CD4-positive, alpha-beta T cell treated with Interleukin-2 at 100 ng/mL for 4 hours (primary cell): ENCODE data around the gene FRAS1.
"Not testable (repeated sequence)": the region's sequence is repeated elsewhere in the genome, so short reads cannot be mapped to it uniquely, and the experiment has no call there.

ENCODE experiments used
- DNase-seq: peaks from one replicate; pipeline ENCODE4 v3.0.0-alpha.2; 2020; ENCODE audit warnings: low spot score

Gene FRAS1

DNA sequence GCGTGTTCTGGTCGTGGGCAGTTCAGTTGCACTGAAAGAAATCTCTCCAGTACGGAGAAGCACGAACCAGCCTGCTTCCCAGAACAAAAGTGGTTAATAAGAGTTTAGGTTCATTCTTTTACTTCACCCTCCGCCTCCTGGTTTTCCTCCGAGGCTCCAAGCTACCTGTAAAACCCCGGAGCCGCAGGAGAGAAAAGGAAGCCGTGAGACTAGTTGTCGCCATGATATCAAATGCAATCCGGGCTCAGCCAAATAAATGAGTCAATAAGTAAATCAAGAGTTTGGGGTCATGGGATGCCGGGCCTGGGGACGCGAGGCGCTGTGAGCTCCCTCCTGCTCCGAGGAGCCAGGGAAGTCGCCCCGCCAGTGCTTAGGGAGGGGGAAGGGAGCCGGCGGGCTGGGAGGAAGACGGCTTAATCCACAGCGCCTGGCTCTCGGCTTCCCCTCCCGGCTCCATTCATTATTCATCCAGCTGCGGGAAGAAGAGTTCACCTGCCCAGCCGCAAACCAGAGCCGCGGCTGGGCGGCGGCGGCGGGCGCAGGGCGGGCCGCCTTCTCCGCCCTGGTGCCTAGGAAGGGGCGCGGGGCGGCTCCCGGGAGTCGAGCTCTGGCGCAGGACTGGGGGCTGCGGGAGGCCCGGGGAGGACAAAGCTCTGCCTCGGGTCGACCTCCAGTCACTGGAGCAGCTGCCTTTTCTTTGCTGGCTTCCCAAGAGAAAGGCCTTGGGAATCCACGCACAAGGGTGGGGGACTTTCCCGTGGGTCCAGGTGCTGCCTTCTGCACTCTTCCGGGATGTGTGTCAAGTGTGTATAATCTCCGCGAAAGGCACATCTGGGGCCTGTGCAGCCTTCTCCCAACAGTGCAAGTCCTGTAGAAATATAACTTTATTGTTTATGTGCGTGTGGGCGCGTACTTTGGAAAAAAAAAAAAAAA lies 1.7 kb downstream of the FRAS1 start:
- DNase-seq, result no peak

- DNase-seq, result no peak
These were observed 2.4 kb downstream of the FRAS1 start for GRCh38 chr4:78059524-78059889.

DNA sequence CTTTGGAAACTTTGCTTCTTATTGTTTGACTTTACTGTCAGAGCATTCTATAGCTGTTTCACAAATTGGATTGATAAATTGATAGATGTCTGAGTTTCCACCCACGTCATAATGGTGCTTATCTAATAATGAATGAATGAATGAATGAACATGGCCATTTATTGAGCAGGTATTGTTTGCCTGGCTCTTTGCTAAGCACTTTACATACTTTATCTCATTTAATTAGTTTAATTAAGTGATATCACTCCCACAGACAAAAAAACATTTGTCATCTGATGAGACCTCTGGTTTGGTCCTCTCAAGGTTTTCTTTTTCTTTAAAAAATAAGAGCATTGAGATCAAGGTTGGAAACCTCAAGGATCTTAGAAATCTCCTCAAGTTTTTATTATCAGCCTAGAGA lies 2.8 kb downstream of the FRAS1 start:
- DNase-seq, result no peak

DNA sequence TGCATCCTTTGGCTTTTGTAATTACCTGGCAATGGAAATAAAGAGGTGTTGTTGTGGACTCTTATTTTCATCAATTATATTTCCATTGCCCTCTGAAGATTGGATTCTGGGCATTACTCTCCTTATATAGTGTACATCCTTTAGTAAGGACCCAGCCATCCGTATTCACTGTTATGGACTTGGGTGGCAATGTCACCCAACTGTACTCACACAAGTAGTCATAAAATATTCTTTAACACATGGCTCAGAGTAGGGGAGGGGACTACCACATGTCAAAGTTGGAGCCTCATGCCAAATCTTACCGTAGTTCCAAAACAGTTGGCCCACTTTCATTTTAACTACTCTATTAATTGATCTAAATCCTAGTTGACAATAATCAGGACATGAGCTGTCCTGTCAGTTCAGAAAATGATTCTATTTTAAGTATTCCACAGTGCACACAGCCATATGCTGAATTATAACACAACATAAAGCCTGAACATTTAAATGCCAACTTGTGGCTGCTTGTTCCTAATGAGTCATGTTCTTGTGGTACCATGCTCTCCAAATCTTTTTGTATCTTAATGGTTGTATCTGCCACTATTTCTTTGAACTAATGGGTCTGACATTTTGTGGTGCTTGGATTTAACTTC lies 4.9 kb downstream of the FRAS1 start:
- DNase-seq, result no peak

GRCh38 chr4:78065508-78066192 lies 8.5 kb downstream of the FRAS1 start:
- DNase-seq, result no peak

DNA sequence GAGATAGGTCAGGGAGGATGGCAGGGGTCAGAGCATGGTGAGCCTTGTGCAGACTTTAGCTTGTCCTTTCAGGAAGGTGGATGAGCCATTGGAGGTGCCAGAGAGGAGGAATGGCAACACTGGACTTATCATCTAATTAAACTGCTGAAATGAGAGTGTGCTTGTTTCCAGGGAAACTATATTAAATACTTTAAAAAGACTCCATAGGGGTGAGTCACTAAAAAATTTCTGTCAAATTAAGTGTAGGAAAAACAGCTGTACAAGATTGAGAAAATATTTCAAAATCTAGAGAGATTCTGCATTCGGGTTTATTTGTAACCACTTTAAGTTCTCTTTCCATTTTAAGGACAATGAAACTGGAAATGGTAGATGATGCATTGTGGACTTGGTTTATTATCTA lies 11.4 kb downstream of the FRAS1 start:
- no peak for DNase-seq

DNA sequence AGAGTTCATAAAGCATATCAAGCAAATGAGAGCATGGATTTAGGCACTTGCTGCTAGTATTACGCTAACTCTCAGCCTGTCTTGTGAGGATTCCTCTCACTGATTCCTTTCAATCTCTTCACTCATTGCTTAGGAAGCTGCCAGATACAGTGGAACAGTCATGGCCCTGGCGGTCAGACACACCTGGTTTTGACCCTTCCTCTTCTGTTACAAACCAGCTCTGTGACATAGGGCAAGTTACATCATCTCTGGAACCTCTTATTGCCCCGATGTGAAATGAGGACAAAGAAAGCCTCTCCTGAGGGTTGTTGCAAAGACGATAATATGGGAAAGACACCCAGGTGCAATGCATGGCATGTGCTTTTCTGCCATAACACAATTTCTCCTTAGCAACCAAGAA lies 12.2 kb downstream of the FRAS1 start:
- DNase-seq, result no peak

DNA sequence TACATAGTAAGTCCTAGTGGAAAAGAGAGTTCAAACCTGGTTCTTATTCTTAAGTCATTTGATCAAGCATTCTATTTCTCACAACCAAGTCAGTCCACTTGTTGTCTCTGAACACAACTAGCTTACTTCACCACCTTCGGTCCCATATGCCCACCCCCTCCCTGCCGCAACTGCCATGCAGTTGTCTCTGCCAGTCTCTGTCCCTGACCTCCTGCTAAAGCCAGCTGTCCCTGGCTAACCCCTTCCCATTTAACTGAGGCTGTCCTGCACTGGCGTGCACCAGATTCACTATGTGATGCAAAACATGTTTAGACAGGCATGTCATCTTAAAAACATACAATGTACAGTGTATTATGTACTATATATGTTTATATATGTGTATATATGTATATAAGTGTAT lies 12.7 kb downstream of the FRAS1 start:
- DNase-seq, result no peak

DNA sequence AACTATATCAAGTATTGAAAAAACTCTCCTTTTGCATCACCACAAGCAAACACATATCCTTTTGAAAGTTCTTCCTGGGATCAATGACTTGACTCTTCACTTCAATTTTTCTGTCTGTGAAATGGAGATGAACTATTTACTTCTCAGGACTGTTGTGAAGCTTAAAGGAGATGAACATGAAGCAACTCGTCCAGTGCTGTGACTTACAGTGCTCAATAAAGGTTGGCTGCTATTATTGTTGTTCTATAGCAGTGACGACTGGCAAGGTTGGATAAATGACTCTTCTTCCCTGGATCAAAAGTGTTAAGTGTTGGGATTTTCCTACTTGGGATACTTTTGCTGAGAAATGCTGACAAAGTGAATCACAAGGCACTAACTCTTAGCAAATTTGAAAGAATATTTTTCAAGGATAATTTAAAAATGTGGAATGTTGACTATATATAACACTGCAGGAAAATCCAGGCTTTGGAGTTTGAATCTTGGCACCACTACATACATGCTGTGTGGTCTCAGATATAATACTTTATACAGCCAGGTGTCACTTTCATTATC lies 13.7 kb downstream of the FRAS1 start:
- no peak for DNase-seq

DNA sequence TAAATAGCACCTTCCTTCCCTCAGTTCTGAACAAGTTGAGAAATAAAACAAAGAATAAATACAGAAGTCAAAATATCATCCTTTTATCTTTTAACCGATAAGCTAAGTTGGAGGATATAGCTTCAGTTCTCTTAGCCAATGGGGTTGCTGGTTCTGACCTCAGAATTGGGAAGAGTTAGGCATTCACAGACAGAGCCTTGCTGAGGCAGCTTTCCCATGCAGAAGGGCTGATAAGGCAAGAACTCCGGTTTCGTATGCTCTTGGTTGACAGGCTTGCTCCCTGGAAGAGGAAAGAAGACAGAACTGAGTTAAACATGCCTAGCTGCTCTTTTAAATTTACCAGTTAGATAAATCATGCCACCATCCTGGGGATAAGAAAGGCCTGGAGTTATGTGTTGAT lies 17.6 kb downstream of the FRAS1 start:
- no peak for DNase-seq

GRCh38 chr4:78075986-78076385 lies 18.9 kb downstream of the FRAS1 start:
- DNase-seq, result no peak

DNA sequence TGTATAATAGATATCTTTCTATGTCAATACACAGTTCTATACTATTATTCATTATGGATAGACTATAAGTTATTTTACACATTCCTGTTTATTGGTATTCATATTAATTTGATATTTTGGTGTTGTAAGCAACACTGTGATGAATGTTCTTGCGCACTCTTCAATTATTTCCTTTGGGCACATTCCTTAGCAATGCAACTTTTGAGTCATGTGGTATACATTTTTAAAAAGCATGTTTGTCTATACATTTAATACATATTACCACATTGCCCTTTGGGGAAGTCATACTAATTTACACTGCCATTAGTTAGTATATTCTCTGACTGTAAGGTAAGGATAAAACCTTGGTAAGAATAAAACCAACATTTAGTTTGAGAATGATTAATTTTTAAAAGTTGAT lies 21.0 kb downstream of the FRAS1 start:
- DNase-seq, result no peak

DNA sequence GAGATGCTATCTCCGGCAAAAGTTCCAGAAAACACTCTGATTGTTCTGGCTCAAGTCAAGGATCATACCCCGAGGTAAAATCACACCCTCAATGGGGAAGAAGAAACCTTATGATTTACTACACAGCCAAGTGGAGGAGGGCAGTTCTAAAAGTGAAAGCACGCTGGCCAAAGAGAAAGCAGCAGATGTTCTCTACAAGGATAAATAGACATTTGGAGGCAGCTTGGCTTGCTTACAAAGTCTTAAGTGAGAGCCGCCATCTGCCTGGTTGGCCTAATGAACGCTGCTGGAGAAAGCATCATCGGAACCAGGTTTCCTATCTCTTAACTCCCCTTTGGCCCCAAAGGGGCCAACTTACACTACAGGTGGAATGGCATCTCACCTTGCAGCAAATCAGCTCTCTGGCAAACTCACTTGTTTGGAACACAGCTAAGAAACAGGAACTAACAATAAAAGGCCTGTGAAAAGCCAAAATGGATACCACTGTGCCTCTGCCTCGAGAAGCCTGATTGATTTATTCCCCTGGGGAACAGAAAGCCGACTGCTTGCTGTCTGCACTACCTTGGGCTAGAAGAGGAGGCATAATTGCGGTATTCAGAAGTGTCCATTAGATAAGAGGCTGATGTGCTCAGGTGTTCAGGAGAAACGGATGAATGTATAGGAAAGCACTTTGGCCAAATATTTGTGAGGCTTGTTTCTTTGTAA lies 22.8 kb downstream of the FRAS1 start:
- DNase-seq, result no peak

DNA sequence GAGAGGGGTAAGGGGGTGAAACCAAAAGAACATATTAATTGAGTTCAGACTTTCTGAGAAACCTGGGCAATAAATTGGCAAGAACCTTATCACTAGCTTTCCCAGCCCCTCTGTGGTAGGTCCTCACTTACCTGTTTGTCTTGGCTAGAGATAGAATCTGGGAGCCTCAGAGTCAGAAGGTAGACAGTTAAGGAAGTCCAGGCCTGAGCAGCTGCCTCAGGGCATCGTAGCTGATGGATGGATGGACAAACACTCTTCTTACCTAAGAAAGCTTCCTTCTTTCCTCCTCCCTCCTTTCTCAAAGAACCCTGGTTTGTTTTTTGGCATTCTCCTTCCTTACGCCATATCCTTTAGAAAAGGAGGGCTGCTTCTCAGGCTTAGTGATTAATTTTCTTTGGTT lies 24.4 kb downstream of the FRAS1 start:
- DNase-seq, result no peak

GRCh38 chr4:78083035-78083434 lies 25.9 kb downstream of the FRAS1 start:
- DNase-seq, result no peak

DNA sequence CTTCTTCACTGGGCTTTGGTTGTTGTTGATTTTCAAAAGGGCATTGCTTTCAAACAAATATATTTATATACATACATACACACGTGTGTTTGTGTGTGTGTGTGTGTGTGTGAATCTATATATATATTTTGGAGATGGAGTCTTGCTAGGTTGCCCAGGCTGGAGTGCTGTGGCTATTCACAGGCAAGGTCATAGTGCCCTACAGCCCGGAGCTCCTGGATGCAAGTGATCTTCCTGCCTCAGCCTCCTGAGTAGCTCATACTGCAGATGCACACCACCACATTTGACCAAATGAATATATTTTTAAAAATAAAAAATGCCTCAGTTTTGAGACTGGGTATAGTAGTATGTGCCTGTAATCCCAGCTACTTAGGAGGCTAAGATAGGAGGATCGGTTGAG lies 34.4 kb downstream of the FRAS1 start:
- no peak for DNase-seq

- DNase-seq, result not testable (repeated sequence)
These were observed 35.2 kb downstream of the FRAS1 start for GRCh38 chr4:78092350-78092749.

GRCh38 chr4:78092850-78093249 lies 35.7 kb downstream of the FRAS1 start:
- DNase-seq, result no peak

GRCh38 chr4:78095081-78095480 lies 38.0 kb downstream of the FRAS1 start:
- DNase-seq, result no peak

DNA sequence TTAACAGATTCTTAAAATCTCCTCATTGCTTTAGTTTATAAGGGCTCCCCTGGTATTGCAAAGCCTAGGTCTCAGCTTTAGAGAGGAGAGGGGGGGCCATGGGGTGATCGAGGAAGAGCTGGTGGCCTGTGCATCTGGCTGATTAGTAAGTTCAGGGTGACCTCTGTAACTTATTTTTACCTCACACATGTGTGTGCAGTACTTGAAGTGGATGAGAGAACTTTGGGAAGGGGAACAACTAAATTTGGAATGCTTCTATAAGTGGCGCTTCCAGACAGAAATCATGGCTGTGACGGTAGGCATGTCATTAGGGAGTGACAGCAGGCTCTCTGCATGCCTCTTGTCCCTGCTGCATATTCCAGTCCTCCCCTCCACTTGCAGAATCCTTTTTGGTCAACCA lies 41.9 kb downstream of the FRAS1 start:
- no peak for DNase-seq

GRCh38 chr4:78100060-78100459 lies 42.9 kb downstream of the FRAS1 start:
- no peak for DNase-seq

DNA sequence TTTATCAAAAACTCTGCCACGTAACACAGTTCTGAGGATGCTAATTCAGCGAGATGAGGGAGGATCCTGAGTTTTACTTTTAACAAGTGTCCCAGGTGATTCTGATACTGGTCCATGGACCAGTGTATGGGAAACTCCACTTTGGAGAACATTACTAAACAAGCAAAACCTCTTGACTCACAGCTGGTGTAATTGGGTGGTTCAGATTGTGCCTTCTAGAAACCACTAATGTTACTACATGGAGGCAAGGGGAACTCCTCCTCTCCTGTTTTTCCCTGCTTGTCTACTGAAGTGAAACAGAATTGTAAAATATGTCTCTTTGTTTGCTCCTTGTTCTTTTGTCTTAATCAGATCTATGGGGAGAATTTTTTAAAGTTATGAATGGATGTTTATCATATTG lies 62.6 kb downstream of the FRAS1 start:
- DNase-seq, result no peak
